Measurements from ENCODE around the gene AGER. TPM values are rescaled to one million over a fixed set of nuclear protein-coding genes. Genes with fewer than 3 reads are reported as not detected.
A peak's percentile ranks its signal among the peaks of the same experiment; 100 is the strongest.

AGER gene
- total RNA-seq, 2 experiments from 2014 or later: 15.6 to 17.0 TPM

DNA sequence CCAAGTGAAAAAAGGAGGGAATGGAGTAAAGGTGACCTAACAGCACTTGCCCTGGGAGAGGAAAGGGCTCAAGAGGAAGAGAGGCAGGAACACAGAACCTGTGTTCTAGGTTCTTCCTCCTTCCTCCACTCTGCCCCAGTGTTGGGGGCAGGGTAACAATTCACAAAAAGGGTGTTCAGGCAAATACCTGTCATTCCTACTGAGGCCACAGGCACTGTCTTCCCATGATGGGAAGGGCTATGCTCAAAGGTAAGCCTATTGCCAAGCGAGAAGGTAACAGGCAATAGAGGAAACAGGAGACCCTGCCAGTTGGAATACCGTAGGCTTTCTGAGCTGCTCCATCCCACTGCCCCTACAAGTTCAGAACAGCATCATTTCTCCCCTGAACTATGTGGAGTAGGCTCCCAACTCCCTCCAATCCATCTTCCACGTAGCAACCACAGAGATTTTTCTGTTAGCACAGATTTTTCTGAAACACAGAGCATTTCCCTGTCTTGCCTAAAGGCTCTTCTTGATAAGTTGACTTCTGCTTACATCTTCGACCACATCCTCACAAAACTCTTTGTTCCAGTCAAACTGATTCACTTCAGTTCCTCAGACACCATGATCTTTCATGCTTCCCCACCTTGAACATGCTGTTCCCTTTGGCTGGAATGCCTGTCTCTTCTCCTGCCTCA is 10.9 kb downstream of the AGER start:
- no peak for DNase-seq
- Mint-ChIP-seq H3K27ac (peak overlapping the region; percentile 20), H3K36me3 (ENCODE audit: low read depth) (peaks cover 16% of the 10 kb centered on the region), H3K9me3 (no peaks in the 10 kb centered on the region), H3K27me3 (ENCODE audit: low read depth) (no peaks in the 10 kb centered on the region), H3K4me1 (ENCODE audit: low read depth) (peaks cover 42% of the 10 kb centered on the region), H3K4me3 (no peak overlapping the region)
- CTCF ChIA-PET: no interaction called here
- intact Hi-C loops (cut with micrococcal nuclease): no loop called here

DNA sequence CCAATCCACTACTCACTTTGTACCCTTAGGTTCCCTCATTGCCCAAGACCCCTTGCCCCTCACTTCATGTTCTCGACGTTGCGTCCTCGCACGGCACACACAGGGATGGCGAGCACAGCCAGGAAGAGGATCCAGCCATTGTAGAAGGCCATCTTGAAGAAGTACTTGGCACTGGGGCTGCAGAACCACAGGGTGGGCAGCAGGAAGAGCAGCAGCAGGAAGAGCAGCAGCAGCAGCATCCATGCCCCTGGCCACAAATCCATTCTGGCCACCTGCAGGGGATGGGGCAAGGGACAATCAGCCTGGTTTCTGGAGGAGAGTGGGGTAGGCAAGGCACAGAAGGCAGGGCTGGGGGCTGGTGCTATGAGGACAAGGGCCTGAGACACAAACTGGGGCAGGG is 12.8 kb downstream of the AGER start:
- DNase-seq: no peak
- intact Hi-C loops (cut with micrococcal nuclease): no loop called here
- Mint-ChIP-seq H3K27ac (no peak overlapping the region), H3K27me3 (ENCODE audit: low read depth) (no peaks in the 10 kb centered on the region), H3K36me3 (ENCODE audit: low read depth) (peaks cover 21% of the 10 kb centered on the region), H3K4me3 (no peak overlapping the region), H3K9me3 (no peaks in the 10 kb centered on the region), H3K4me1 (ENCODE audit: low read depth) (peaks cover 33% of the 10 kb centered on the region)
- CTCF ChIA-PET: interaction anchor here (0.7 kb wide), 1 partner anchor 11 kb away, joined by 3 read pairs; no protein-coding TSS in a partner anchor

DNA sequence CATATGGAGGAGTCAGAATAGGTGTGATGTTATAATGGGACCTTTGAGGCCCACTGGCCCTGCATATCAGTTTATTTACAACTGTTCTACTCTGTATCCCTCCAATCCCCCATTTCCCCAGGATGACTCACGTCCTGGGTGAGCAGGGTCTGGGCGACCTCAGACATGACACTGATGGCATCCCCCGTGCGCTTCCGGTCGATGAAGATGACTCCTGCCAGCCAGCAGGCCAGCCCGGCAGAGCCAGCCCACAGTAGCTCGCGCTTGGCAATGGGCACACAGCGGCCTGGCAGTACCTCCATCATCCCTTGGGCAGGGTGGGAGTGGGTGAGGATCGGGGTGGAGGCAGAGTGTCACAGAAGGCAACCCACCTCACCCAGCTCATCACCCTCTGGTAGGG is 13.8 kb downstream of the AGER start:
- DNase-seq: no peak
- H3K9me3 Mint-ChIP-seq: no peaks in the 10 kb centered on the region
- no peaks in the 10 kb centered on the region for H3K27me3 Mint-ChIP-seq (ENCODE audit: low read depth)
- no peak overlapping the region for H3K27ac Mint-ChIP-seq
- H3K4me1 Mint-ChIP-seq (ENCODE audit: low read depth): peaks cover 30% of the 10 kb centered on the region
- intact Hi-C loops (cut with micrococcal nuclease): no loop called here
- H3K36me3 Mint-ChIP-seq (ENCODE audit: low read depth): peaks cover 26% of the 10 kb centered on the region
- H3K4me3 Mint-ChIP-seq: no peak overlapping the region
- CTCF ChIA-PET: interaction anchor here (0.6 kb wide), 1 partner anchor 31 kb away, joined by 3 read pairs; no protein-coding TSS in a partner anchor

DNA sequence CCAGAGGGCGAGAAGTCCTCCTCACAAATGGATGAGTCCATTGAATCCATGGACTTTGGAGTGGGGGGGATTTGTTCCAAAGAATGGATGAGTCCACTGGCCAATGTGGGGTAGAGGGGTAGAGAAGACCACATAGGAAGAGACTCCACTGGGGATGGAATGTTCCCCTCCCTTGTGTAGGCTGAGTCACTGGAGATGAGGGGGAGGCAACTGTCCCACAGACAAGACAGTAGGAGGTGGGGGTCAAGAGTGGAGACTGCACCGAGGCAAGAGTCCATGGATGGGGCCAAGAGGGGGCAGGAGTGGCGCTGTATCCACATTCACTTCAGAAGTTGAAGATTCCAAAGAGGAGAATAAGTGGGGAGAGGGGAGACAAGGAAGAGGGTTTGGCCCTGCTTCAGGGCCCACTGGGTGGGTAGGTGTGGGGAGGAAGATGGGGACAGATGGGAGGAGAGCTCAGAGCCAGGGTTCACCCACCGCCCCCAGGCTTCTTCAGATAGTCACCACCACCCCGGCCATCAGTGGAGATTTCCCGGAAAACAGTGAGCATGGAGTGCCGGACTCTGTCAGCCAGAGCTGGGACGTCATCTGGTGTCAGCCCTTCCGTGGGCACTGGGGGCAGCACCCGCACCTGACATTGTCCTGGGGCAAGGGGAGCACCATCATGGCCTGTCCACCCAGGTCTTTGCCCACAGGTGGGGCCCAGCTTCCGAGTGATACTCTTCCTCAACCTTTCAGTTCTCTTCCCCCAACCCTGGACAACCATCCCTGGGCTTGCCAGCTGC is 15.1 kb downstream of the AGER start:
- DNase-seq: no peak
- Mint-ChIP-seq H3K4me1 (ENCODE audit: low read depth) (peaks cover 19% of the 10 kb centered on the region), H3K27me3 (ENCODE audit: low read depth) (no peaks in the 10 kb centered on the region), H3K4me3 (no peak overlapping the region), H3K27ac (no peak overlapping the region), H3K9me3 (no peaks in the 10 kb centered on the region), H3K36me3 (ENCODE audit: low read depth) (peaks cover 26% of the 10 kb centered on the region)
- CTCF ChIA-PET: no interaction called here
- intact Hi-C loops (cut with micrococcal nuclease): no loop called here

DNA sequence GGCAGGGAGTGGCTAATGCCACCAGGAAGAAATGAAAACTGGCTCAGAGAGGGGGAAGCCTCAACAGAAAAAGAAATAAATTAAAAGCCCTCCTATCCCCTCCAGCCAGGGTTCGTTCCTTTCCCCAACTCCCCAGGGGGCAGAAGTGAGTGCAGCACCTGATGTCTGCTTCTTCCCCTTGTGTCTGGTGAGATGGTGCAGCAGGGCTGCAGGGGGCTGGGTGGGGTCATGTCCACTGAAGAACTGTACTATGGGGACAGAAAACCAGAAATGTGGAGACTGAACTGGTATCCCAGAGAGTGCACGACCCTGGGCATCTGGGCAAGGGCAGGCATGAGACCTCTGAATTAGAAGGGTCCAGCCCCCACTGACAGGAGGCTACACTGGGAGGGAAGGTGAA is 15.7 kb downstream of the AGER start:
- no peaks in the 10 kb centered on the region for H3K9me3 Mint-ChIP-seq

DNA sequence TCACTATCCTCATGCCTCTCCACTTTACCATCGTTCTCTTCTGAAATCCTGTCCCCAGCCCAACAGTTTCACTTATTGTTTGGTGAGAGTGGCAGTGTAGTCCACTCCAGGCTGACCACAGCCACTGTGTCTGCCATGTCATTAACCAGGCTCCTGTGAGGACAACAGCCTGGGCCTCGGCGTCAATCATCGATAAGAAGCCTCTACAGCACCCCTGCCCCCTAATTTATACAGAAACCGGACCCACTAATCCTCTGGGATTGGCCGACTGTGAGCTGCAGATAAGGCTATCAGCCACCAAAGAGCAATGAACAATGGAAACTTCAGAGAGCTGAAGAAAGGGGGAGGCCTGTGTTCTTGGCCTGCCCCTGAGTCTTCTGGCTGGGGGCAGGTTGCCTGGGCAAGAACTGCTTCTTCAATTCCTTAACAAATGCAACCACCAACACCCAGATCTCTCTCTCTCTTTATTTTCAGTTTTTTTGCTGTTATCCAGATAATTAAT is 16.2 kb downstream of the AGER start:
- no peak overlapping the region for H3K4me3 Mint-ChIP-seq
- no peak for DNase-seq
- H3K4me1 Mint-ChIP-seq (ENCODE audit: low read depth): peaks cover 7% of the 10 kb centered on the region
- CTCF ChIA-PET: no interaction called here
- peaks cover 28% of the 10 kb centered on the region for H3K36me3 Mint-ChIP-seq (ENCODE audit: low read depth)
- no peaks in the 10 kb centered on the region for H3K9me3 Mint-ChIP-seq
- no peak overlapping the region for H3K27ac Mint-ChIP-seq
- no peaks in the 10 kb centered on the region for H3K27me3 Mint-ChIP-seq (ENCODE audit: low read depth)
- intact Hi-C loops (cut with micrococcal nuclease): no loop called here

More for the DNA sequence above, 15.7 kb downstream of the AGER start:
- H3K27me3 Mint-ChIP-seq (ENCODE audit: low read depth): no peaks in the 10 kb centered on the region
- peaks cover 26% of the 10 kb centered on the region for H3K36me3 Mint-ChIP-seq (ENCODE audit: low read depth)
- no peak overlapping the region for H3K27ac Mint-ChIP-seq
- intact Hi-C loops (cut with micrococcal nuclease): no loop called here
- CTCF ChIA-PET: no interaction called here
- H3K4me1 Mint-ChIP-seq (ENCODE audit: low read depth): peaks cover 12% of the 10 kb centered on the region
- DNase-seq: no peak
- H3K4me3 Mint-ChIP-seq: no peak overlapping the region

DNA sequence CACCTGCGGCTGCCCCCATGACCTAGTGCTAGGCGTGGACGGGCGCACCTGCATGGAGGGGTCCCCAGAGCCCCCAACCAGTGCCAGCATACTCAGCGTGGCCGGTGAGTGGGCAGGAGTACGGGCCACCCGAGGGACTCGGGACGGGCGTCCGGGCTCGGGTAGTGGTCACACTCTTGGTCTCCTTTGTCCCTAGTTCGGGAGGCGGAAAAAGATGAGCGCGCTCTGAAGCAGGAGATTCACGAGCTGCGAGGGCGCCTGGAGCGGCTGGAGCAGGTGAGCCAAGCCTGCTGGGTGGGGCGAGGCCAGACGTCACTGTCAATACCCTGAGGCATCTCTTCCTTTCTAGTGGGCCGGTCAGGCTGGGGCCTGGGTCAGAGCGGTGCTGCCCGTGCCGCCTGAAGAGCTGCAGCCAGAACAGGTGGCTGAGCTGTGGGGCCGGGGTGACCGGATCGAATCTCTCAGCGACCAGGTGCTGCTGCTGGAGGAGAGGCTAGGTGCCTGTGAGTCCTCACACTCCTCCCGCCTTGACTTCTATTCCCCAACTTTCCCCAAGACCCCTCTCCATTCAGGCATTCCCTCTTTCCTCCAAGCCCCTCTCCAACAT is 16.8 kb downstream of the AGER start:
- CTCF ChIA-PET: no interaction called here
- H3K4me1 Mint-ChIP-seq (ENCODE audit: low read depth): peaks cover 2% of the 10 kb centered on the region
- H3K27me3 Mint-ChIP-seq (ENCODE audit: low read depth): no peaks in the 10 kb centered on the region
- H3K9me3 Mint-ChIP-seq: no peaks in the 10 kb centered on the region
- H3K4me3 Mint-ChIP-seq: no peak overlapping the region
- DNase-seq: no peak
- intact Hi-C loops (cut with micrococcal nuclease): no loop called here
- peaks cover 30% of the 10 kb centered on the region for H3K36me3 Mint-ChIP-seq (ENCODE audit: low read depth)
- H3K27ac Mint-ChIP-seq: no peak overlapping the region

DNA sequence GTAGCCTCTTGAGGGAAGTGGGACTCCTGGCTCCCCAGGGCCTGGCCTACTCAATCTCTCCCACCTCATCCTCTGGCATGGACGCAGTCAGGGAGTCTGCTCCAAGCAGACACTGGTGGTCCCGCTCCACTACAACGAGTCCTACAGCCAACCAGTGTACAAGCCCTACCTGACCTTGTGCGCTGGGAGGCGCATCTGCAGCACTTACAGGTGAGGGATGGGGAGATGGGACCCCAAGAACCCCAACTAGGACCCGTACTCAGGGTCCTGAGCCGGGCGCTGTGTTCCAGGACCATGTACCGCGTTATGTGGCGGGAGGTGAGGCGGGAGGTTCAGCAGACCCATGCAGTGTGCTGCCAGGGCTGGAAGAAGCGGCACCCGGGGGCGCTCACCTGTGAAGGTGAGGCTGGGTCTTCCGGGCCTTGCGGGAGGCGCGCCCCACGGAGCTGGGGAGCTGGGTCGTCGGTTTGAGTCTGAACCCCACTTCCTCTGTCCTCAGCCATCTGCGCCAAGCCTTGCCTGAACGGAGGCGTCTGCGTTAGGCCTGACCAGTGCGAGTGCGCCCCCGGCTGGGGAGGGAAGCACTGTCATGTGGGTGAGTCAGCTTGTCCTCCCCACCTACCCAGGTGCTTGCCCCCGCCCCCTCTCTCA is 17.5 kb downstream of the AGER start:
- no peaks in the 10 kb centered on the region for H3K9me3 Mint-ChIP-seq
- H3K27ac Mint-ChIP-seq: no peak overlapping the region
- H3K4me3 Mint-ChIP-seq: no peak overlapping the region
- CTCF ChIA-PET: no interaction called here
- intact Hi-C loops (cut with micrococcal nuclease): no loop called here
- H3K36me3 Mint-ChIP-seq (ENCODE audit: low read depth): peaks cover 30% of the 10 kb centered on the region
- H3K4me1 Mint-ChIP-seq (ENCODE audit: low read depth): peaks cover 2% of the 10 kb centered on the region
- no peak for DNase-seq
- no peaks in the 10 kb centered on the region for H3K27me3 Mint-ChIP-seq (ENCODE audit: low read depth)

DNA sequence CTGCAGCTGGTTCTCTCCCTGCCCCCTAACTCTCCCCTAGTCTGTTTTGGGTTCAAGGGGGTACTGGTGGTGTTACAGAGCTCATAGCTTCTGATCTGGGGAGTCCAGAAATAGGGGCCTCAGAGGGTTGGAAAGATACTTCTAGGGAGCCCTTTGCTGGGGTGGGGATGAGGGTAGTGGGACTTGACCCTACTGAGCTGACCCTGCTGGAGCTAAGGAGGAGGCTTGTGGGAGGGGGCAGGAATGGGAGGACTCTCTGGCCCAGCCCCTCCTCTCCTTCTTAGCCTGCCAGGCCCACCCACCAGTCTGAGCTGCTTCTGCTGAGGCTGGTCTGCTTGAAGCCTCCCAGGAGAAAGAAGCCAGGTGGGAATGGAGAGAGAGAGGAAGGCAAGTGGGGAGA is 19.8 kb downstream of the AGER start, which contains the start of gene EGFL8:
Gene EGFL8 (plus strand): TSS at position 301 of the 400 bp plus-strand sequence. CDS start 1,571 bp downstream, outside the sequence.
- no peaks in the 10 kb centered on the region for H3K4me1 Mint-ChIP-seq (ENCODE audit: low read depth)
- no peaks in the 10 kb centered on the region for H3K9me3 Mint-ChIP-seq
- H3K27ac Mint-ChIP-seq: no peak within 1 kb of the TSS
- H3K36me3 Mint-ChIP-seq (ENCODE audit: low read depth): peaks cover 19% of the 10 kb centered on the region
- intact Hi-C loops (cut with micrococcal nuclease): no loop called here
- no peaks in the 10 kb centered on the region for H3K27me3 Mint-ChIP-seq (ENCODE audit: low read depth)
- CTCF ChIA-PET: no interaction called here
- no peak within 1 kb of the TSS for H3K4me3 Mint-ChIP-seq
- no peak for DNase-seq

DNA sequence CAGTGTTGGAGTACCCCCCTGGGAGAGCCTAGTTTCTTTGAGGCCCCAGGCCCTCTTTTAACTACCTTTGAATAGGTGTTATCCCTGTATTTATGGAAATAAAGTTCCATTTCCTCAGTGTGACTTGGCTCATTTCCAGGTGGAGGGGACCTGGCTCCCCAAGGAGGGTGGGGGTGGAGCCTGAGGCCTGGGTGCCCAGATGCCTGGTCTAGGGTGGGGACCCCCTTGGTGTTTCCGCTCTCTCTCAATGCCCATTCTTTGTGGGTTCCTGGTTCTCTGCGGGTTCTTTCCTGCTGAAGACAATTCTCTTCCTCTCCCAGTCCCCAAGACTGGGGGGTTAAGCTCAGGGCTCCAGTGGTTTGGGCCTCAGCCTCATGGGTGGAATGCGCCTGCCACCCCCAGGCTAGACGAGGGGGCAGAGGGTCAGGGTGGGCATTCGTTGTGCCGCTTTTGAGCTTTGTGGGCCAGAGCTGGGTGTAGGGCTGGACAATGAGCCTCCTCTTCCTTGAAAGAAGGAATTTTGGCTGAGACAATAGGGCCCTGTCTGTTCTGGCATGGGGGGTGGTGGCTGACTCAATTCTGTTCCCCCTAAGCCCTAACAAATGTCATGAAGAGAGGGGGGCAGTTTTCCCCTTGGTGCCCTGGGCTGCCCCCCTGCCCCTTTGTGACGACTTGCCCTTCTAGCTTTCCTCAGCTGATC is 20.3 kb downstream of the AGER start:
- no peaks in the 10 kb centered on the region for H3K9me3 Mint-ChIP-seq
- CTCF ChIA-PET: no interaction called here
- no peak overlapping the region for H3K27ac Mint-ChIP-seq
- no peak overlapping the region for H3K4me3 Mint-ChIP-seq
- intact Hi-C loops (cut with micrococcal nuclease): no loop called here
- H3K36me3 Mint-ChIP-seq (ENCODE audit: low read depth): peaks cover 16% of the 10 kb centered on the region
- no peaks in the 10 kb centered on the region for H3K27me3 Mint-ChIP-seq (ENCODE audit: low read depth)
- no peaks in the 10 kb centered on the region for H3K4me1 Mint-ChIP-seq (ENCODE audit: low read depth)
- DNase-seq: no peak

DNA sequence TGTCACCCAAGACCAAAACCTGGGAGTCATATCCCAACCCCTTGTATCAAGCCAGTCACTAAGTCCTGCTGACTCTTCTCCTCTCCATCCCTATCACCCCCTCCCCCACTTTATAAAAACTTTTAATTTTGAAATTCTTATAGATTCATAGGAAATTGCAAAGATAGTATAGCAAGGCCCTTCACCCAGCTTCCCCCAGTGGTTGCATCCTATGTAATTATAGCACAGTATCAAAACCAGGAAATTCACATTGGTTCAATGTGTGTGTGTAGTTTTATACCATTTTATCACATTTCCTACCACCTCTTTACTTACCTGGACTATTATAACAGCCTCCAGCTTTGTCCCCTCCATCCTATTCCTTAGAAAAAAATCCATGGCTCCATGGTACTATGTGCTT is 26.0 kb downstream of the AGER start:
- H3K9me3 Mint-ChIP-seq: no peaks in the 10 kb centered on the region
- intact Hi-C loops (cut with micrococcal nuclease): no loop called here
- H3K4me1 Mint-ChIP-seq (ENCODE audit: low read depth): peaks cover 15% of the 10 kb centered on the region
- CTCF ChIA-PET: interaction anchor here (0.8 to 1.1 kb wide), 2 partner anchors 27 to 87 kb away, joined by 3 read pairs; no protein-coding TSS in a partner anchor
- peaks cover 17% of the 10 kb centered on the region for H3K36me3 Mint-ChIP-seq (ENCODE audit: low read depth)
- no peak for DNase-seq
- no peak overlapping the region for H3K4me3 Mint-ChIP-seq
- H3K27me3 Mint-ChIP-seq (ENCODE audit: low read depth): no peaks in the 10 kb centered on the region
- no peak overlapping the region for H3K27ac Mint-ChIP-seq

DNA sequence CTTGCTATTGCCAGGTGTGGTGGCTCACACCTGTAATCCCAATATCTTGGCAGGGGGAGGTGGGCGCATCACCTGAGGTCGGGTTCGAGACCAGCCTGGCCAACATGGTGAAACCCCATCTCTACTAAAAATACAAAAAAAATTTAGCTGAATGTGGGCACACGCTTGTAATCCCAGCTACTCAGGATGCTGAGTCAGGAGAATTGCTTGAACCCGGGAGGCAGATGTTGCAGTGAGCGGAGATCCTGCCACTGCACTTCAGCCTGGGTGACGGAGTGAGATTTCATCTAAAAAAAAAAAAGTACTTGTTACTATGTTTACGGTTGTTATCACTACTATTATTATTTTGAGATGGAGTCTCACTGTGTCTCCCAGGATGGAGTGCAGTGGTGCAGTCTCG is 27.2 kb downstream of the AGER start:
- no peak for DNase-seq
- H3K9me3 Mint-ChIP-seq: no peaks in the 10 kb centered on the region
- no peak overlapping the region for H3K27ac Mint-ChIP-seq
- H3K4me3 Mint-ChIP-seq: no peak overlapping the region
- intact Hi-C loops (cut with micrococcal nuclease): no loop called here
- CTCF ChIA-PET: no interaction called here
- H3K27me3 Mint-ChIP-seq (ENCODE audit: low read depth): no peaks in the 10 kb centered on the region
- H3K36me3 Mint-ChIP-seq (ENCODE audit: low read depth): peaks cover 14% of the 10 kb centered on the region
- H3K4me1 Mint-ChIP-seq (ENCODE audit: low read depth): peaks cover 27% of the 10 kb centered on the region

Data from activated naive CD4-positive, alpha-beta T cell treated with anti-CD3 and anti-CD28 coated beads for 36 hours (primary cell).